Measurements from ENCODE around the gene MACIR. TPM values are rescaled to one million over a fixed set of nuclear protein-coding genes. Genes with fewer than 3 reads are reported as not detected.

The MACIR gene
- total RNA-seq, 4 donors from 2014 or later, result 5.7 to 8.2 (median 6.4) TPM

GRCh38 chr5:103260951-103261350 is 2.4 kb downstream of the MACIR start:
- intact Hi-C loops (cut with DNase I; ENCODE audit: low total_unique reads), result no loop called here
- TF ChIP-seq POLR2A (IDR thresholded peaks at IDR 0.05), result no peak
- TF ChIP-seq CTCF (IDR thresholded peaks at IDR 0.05), result no peak
- WGBS, 2 donors, result 41 to 49% methylated on average over 3 of the region's 3 CpGs
- no peak overlapping the region for H3K4me3 ChIP-seq (ENCODE audit: low read depth, poor library complexity, severe bottlenecking)
- no peak for DNase-seq (ENCODE audit: low spot score in 2 of 2)

GRCh38 chr5:103262422-103262871 is 3.9 kb downstream of the MACIR start:
- intact Hi-C loops (cut with DNase I; ENCODE audit: low total_unique reads), result no loop called here
- TF ChIP-seq CTCF (IDR thresholded peaks at IDR 0.05) (no peak), POLR2A (IDR thresholded peaks at IDR 0.05) (no peak)
- H3K4me3 ChIP-seq (ENCODE audit: low read depth, poor library complexity, severe bottlenecking), result no peak overlapping the region
- WGBS, 2 donors, result 76 to 89% methylated on average over 1 of the region's 1 CpG
- no peak for DNase-seq (ENCODE audit: low spot score in 2 of 2)

- WGBS, 2 donors, result 65 to 67% methylated on average over 2 of the region's 2 CpGs
- no peak for DNase-seq (ENCODE audit: low spot score in 2 of 2)
- intact Hi-C loops (cut with DNase I; ENCODE audit: low total_unique reads), result no loop called here
- H3K4me3 ChIP-seq (ENCODE audit: low read depth, poor library complexity, severe bottlenecking), result no peak overlapping the region
- TF ChIP-seq POLR2A (IDR thresholded peaks at IDR 0.05), result no peak
- TF ChIP-seq CTCF (IDR thresholded peaks at IDR 0.05), result no peak
These were observed 4.5 kb downstream of the MACIR start for GRCh38 chr5:103263054-103263453.

GRCh38 chr5:103264508-103264907 is 5.9 kb downstream of the MACIR start:
- no peak for DNase-seq (ENCODE audit: low spot score in 2 of 2)
- intact Hi-C loops (cut with DNase I; ENCODE audit: low total_unique reads), result no loop called here
- H3K4me3 ChIP-seq (ENCODE audit: low read depth, poor library complexity, severe bottlenecking), result no peak overlapping the region
- TF ChIP-seq CTCF (IDR thresholded peaks at IDR 0.05), result no peak
- TF ChIP-seq POLR2A (IDR thresholded peaks at IDR 0.05), result no peak

- TF ChIP-seq POLR2A (IDR thresholded peaks at IDR 0.05), result no peak
- no peak for TF ChIP-seq CTCF (IDR thresholded peaks at IDR 0.05)
- intact Hi-C loops (cut with DNase I; ENCODE audit: low total_unique reads), result no loop called here
- H3K4me3 ChIP-seq (ENCODE audit: low read depth, poor library complexity, severe bottlenecking), result no peak overlapping the region
- DNase-seq (ENCODE audit: low spot score in 2 of 2), result no peak
These were observed 12.0 kb downstream of the MACIR start for GRCh38 chr5:103270581-103270980.

GRCh38 chr5:103271570-103272289 is 13.2 kb downstream of the MACIR start:
- no peak overlapping the region for H3K4me3 ChIP-seq (ENCODE audit: low read depth, poor library complexity, severe bottlenecking)
- DNase-seq (ENCODE audit: low spot score in 2 of 2), result no peak
- intact Hi-C loops (cut with DNase I; ENCODE audit: low total_unique reads), result no loop called here
- WGBS, 2 donors, result 57 to 60% methylated on average over 2 of the region's 2 CpGs
- no peak for TF ChIP-seq POLR2A (IDR thresholded peaks at IDR 0.05)
- TF ChIP-seq CTCF (IDR thresholded peaks at IDR 0.05), result no peak
